HL-60 (cell line): ENCODE data around the gene PRCP.

Experiments used
- DNase-seq, 2 experiments: peaks; one replicate each; pipeline ENCODE4 v3.0.0-alpha.2; 2010 to 2020; ENCODE audit warnings: low read depth in 1 of 2, low spot score in 1 of 2
- H3K27ac ChIP-seq: fragments of 250-450 bp; sonication (Bioruptor Pico); replicated peaks from 2 replicates; pipeline ENCODE4 v1.5.1; 2020; ENCODE audit warnings: mild to moderate bottlenecking, moderate library complexity
- H3K27me3 ChIP-seq: fragments of 250-450 bp; sonication (Bioruptor Pico); 2 replicates; pipeline ENCODE4 v1.5.1; 2021; ENCODE audit warnings: mild to moderate bottlenecking, moderate library complexity; ENCODE audit not compliant: insufficient read depth, poor library complexity, severe bottlenecking
- H3K4me3 ChIP-seq: replicated peaks from 2 replicates; pipeline ENCODE4 v1.5.1; 2011; ENCODE audit warnings: mild to moderate bottlenecking, control low read depth, low read length; ENCODE audit not compliant: insufficient read depth
- GABPA ChIP-seq: IDR thresholded peaks from 2 replicates; pipeline ENCODE4 v1.6.1; 2012; ENCODE audit warnings: low read depth
- POLR2AphosphoS5 ChIP-seq: IDR thresholded peaks from 2 replicates; pipeline ENCODE4 v1.6.1; 2012; ENCODE audit warnings: low read depth
- SPI1 ChIP-seq: IDR thresholded peaks from 2 replicates; pipeline ENCODE4 v1.6.1; 2012; ENCODE audit warnings: low read depth, mild to moderate bottlenecking, borderline replicate concordance
- TF ChIP-seq, protein P1 (sequence below): IDR thresholded peaks from one replicate; pipeline ENCODE4 v1.5.1; 2011; ENCODE audit warnings: low read length, control low read depth, inconsistent platforms; ENCODE audit not compliant: insufficient read depth
- TF ChIP-seq, protein P2 (sequence below): IDR thresholded peaks from 2 replicates; pipeline ENCODE4 v1.6.1; 2012; ENCODE audit warnings: low read depth; ENCODE audit not compliant: insufficient replicate concordance

Gene PRCP

DNA sequence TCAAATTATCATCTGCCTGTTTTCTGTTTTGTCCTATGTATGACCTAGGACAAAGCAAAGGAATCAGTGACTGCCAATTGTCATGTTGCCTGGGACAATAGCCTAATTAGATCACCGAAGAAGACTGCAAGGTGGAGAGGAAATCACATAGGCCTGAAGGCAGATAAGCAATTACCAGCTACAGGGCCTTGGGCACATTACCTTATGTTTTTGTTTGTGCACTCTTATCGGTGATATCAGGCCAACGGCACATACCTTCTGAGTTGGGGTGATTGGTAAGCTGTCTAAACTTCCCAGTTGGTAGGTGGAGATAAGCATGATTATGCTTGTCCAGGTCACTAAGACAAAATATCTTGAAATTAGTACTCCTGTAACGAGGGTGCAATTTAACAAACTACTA lies 108.5 kb downstream of the PRCP start:
- Histone ChIP-seq H3K4me3 (no peak overlapping the region), H3K27me3 (no peaks in the 10 kb centered on the region), H3K27ac (no peak overlapping the region)
- no peak for TF ChIP-seq GABPA
- TF ChIP-seq, protein P1, sequence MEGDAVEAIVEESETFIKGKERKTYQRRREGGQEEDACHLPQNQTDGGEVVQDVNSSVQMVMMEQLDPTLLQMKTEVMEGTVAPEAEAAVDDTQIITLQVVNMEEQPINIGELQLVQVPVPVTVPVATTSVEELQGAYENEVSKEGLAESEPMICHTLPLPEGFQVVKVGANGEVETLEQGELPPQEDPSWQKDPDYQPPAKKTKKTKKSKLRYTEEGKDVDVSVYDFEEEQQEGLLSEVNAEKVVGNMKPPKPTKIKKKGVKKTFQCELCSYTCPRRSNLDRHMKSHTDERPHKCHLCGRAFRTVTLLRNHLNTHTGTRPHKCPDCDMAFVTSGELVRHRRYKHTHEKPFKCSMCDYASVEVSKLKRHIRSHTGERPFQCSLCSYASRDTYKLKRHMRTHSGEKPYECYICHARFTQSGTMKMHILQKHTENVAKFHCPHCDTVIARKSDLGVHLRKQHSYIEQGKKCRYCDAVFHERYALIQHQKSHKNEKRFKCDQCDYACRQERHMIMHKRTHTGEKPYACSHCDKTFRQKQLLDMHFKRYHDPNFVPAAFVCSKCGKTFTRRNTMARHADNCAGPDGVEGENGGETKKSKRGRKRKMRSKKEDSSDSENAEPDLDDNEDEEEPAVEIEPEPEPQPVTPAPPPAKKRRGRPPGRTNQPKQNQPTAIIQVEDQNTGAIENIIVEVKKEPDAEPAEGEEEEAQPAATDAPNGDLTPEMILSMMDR, result no peak
- TF ChIP-seq, protein P2, sequence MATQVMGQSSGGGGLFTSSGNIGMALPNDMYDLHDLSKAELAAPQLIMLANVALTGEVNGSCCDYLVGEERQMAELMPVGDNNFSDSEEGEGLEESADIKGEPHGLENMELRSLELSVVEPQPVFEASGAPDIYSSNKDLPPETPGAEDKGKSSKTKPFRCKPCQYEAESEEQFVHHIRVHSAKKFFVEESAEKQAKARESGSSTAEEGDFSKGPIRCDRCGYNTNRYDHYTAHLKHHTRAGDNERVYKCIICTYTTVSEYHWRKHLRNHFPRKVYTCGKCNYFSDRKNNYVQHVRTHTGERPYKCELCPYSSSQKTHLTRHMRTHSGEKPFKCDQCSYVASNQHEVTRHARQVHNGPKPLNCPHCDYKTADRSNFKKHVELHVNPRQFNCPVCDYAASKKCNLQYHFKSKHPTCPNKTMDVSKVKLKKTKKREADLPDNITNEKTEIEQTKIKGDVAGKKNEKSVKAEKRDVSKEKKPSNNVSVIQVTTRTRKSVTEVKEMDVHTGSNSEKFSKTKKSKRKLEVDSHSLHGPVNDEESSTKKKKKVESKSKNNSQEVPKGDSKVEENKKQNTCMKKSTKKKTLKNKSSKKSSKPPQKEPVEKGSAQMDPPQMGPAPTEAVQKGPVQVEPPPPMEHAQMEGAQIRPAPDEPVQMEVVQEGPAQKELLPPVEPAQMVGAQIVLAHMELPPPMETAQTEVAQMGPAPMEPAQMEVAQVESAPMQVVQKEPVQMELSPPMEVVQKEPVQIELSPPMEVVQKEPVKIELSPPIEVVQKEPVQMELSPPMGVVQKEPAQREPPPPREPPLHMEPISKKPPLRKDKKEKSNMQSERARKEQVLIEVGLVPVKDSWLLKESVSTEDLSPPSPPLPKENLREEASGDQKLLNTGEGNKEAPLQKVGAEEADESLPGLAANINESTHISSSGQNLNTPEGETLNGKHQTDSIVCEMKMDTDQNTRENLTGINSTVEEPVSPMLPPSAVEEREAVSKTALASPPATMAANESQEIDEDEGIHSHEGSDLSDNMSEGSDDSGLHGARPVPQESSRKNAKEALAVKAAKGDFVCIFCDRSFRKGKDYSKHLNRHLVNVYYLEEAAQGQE, result no peak
- TF ChIP-seq POLR2AphosphoS5, result no peak
- no peak for TF ChIP-seq SPI1
- no peak for DNase-seq

DNA sequence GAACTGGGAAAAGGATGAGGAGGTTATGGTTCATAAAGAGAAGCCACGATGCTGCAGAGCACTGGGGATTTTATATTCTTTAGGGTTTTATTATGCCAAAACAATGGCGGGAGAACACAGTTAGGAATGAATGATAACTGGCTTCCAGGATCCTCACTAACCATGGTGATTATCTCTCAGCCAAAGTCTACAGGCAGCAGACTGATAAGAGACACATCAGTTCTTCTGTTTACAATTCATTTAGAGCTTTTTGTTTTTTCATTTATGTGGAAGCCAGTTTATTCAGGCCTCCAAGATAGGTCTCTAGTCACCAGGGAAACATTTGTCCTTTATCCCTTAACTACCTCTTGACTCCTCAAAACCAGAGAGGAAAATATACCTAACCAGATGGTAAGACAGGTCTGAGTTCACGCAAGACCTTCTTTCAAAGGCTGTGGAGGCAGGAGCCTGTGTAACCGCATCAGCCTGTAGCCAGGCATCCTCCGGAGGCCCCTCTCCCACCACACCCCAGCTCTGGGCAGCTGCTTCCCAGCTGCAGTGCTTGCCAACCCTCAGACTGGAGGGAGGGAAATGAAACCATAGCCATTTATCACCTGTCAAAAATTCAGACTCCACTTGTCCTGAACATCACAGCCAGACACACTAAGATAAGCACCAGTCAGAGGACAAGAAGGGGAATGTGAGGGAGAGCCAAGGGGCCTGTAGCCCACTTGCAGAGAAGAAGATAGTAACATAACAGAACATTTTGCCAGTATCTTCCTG lies 109.3 kb downstream of the PRCP start:
- H3K27ac ChIP-seq, result no peak overlapping the region
- DNase-seq, result no peak
- no peak for TF ChIP-seq SPI1
- TF ChIP-seq, protein P1, result no peak
- TF ChIP-seq POLR2AphosphoS5, result no peak
- no peak for TF ChIP-seq GABPA
- TF ChIP-seq, protein P2, result no peak
- no peak overlapping the region for H3K4me3 ChIP-seq
- no peaks in the 10 kb centered on the region for H3K27me3 ChIP-seq

DNA sequence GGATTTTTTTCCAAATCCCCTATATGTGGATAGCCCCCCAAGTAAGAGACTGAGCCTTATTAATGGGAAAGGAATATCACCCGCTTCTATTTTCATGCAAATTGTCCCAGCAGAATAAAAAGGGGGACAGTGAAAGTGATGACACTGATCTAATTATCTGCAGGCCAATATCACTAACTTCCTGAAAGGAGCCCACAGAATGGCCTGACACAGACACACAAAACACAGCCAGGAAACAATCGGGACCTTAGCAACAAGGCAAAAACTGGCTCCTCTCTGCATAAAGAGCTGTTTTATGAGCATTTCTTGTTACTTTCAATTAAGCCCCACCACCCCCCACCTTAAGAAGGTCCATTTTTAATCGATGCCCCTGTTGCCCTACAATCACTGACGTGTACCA lies 112.2 kb downstream of the PRCP start:
- no peak for DNase-seq
- H3K4me3 ChIP-seq, result no peak overlapping the region
- no peaks in the 10 kb centered on the region for H3K27me3 ChIP-seq
- TF ChIP-seq, protein P2, result no peak
- TF ChIP-seq GABPA (no peak), POLR2AphosphoS5 (no peak), SPI1 (no peak)
- TF ChIP-seq, protein P1, result no peak
- H3K27ac ChIP-seq, result no peak overlapping the region
